ENCODE results near the gene ZNF808. TPM values are rescaled to one million over a fixed set of nuclear protein-coding genes. Genes with fewer than 3 reads are reported as not detected.
A peak's percentile ranks its signal among the peaks of the same experiment; 100 is the strongest.

Gene ZNF808
- total and polyA plus RNA-seq, 2 experiments from 2014 or later: 6.2 to 22.9 TPM

GRCh38 chr19:52602941-52603340 lies 75.5 kb downstream of the ZNF808 start:
- Histone ChIP-seq H3K36me3 (no peaks in the 10 kb centered on the region), H3K9me3 (ENCODE audit: low read depth) (no peaks in the 10 kb centered on the region), H3K27ac (no peak overlapping the region), H3K4me1 (ENCODE audit: low read depth) (no peaks in the 10 kb centered on the region), H3K27me3 (no peaks in the 10 kb centered on the region), H3K4me3 (no peak overlapping the region)
- TF ChIP-seq CTCF (IDR thresholded peaks at IDR 0.05; ENCODE audit: low read depth, low read length): no peak
- no peak for DNase-seq (ENCODE audit: low read depth in 1 of 2, low spot score in 1 of 2)

- no peak overlapping the region for H3K27ac ChIP-seq
- H3K9me3 ChIP-seq (ENCODE audit: low read depth): no peaks in the 10 kb centered on the region
- no peaks in the 10 kb centered on the region for H3K36me3 ChIP-seq
- H3K27me3 ChIP-seq: no peaks in the 10 kb centered on the region
- peak in 1 of 2 donors; percentile 76 for DNase-seq (ENCODE audit: low read depth in 1 of 2, low spot score in 1 of 2)
- no peaks in the 10 kb centered on the region for H3K4me1 ChIP-seq (ENCODE audit: low read depth)
- TF ChIP-seq CTCF (IDR thresholded peaks at IDR 0.05; ENCODE audit: low read depth, low read length): no peak
- no peak overlapping the region for H3K4me3 ChIP-seq
These were observed 76.2 kb downstream of the ZNF808 start for GRCh38 chr19:52603558-52604207.

Other genes starting within 250 kb of the ZNF808 start
- gene ZNF480, start 230.5 kb upstream of the ZNF808 start, total RNA-seq: 13.6 and 19.0 TPM in 2 replicates
- 20.6 and 24.7 TPM in 2 replicates for gene ZNF480, start 230.5 kb upstream of the ZNF808 start, polyA plus RNA-seq
- gene ZNF610, start 191.4 kb upstream of the ZNF808 start, total RNA-seq: 11.5 and 14.3 TPM in 2 replicates
- gene ZNF610, start 191.4 kb upstream of the ZNF808 start, polyA plus RNA-seq: 15.7 and 23.7 TPM in 2 replicates
- 20.9 and 25.3 TPM in 2 replicates for gene ZNF880, start 157.7 kb upstream of the ZNF808 start, total RNA-seq
- gene ZNF880, start 157.7 kb upstream of the ZNF808 start, polyA plus RNA-seq: 19.5 and 24.7 TPM in 2 replicates
- gene ZNF528, start 129.8 kb upstream of the ZNF808 start, total RNA-seq: 31.5 and 41.9 TPM in 2 replicates
- gene ZNF528, start 129.8 kb upstream of the ZNF808 start, polyA plus RNA-seq: 15.8 and 25.0 TPM in 2 replicates
- gene ZNF534, start 98.5 kb upstream of the ZNF808 start, total RNA-seq: 1.5 and 2.6 TPM in 2 replicates
- 1.6 and 2.0 TPM in 2 replicates for gene ZNF534, start 98.5 kb upstream of the ZNF808 start, polyA plus RNA-seq
- gene ZNF578, start 74.1 kb upstream of the ZNF808 start, total RNA-seq: 3.4 and 3.8 TPM in 2 replicates
- gene ZNF578, start 74.1 kb upstream of the ZNF808 start, polyA plus RNA-seq: 2.6 and 3.1 TPM in 2 replicates
- gene ZNF701, start 42.6 kb downstream of the ZNF808 start, total RNA-seq: 6.3 and 13.5 TPM in 2 replicates
- 10.8 and 11.0 TPM in 2 replicates for gene ZNF701, start 42.6 kb downstream of the ZNF808 start, polyA plus RNA-seq
- gene ZNF83, start 110.7 kb downstream of the ZNF808 start, total RNA-seq: 49.2 and 134 TPM in 2 replicates
- 33.1 and 67.4 TPM in 2 replicates for gene ZNF83, start 110.7 kb downstream of the ZNF808 start, polyA plus RNA-seq
- 5.8 and 12.4 TPM in 2 replicates for gene ZNF611, start 207.4 kb downstream of the ZNF808 start, total RNA-seq
- 10.4 and 15.4 TPM in 2 replicates for gene ZNF611, start 207.4 kb downstream of the ZNF808 start, polyA plus RNA-seq

Data from cardiac muscle cell (in vitro differentiated cells and primary cell).